GM18870 (cell line): ENCODE results near the gene EFCC1.
"Not testable (repeated sequence)": the region's sequence is repeated elsewhere in the genome, so short reads cannot be mapped to it uniquely, and the experiment has no call there.

ENCODE experiments used
- ATAC-seq: cut with Tn5 transposase; IDR thresholded peaks from one replicate; pipeline ENCODE4 v1.9.1; 2021; ENCODE audit warnings: moderate library complexity; ENCODE audit not compliant: unreplicated experiment

The EFCC1 gene

DNA sequence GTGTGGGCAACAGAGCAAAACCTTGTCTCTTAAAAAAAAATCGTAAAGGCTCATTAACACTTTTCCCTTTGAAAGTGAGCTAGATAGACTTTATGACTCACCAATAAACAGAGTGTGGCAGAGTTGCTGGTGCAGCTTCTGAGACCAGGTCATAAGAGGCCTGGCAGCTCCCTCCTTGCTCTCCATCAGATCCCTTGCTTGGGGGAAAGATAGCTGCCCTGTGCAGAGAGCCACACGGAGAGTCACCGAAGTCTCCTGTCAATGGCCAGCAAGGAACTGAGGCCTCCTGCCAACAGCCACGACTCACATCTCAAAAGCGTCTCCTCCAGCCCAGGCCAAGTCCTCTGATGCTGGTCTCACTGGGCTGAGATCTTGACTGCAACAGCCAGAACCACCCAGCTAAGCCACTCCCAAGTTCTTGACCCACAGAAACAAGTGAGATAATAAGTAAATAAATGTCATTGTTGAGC lies 50.8 kb downstream of the EFCC1 start:
- no peak for ATAC-seq

DNA sequence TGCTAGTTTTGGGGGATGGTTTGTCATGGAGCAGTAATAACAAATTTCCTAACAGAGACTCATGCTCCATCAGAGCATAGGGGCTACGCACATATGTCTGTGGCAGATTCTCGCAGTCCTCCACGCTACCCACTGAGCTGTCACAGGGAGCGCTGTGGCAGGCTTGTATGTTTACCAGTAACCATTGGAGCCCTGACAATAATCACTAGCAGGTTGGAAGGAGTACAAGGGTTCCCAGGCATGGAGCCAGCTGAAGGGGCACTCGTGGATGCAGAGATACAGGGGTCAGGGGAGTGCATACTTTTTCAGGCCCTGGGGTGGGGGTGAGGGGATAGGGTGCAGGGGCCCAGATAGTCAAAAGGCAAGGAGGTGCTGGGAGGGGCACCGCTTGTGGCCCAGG lies 51.6 kb downstream of the EFCC1 start:
- no peak for ATAC-seq

DNA sequence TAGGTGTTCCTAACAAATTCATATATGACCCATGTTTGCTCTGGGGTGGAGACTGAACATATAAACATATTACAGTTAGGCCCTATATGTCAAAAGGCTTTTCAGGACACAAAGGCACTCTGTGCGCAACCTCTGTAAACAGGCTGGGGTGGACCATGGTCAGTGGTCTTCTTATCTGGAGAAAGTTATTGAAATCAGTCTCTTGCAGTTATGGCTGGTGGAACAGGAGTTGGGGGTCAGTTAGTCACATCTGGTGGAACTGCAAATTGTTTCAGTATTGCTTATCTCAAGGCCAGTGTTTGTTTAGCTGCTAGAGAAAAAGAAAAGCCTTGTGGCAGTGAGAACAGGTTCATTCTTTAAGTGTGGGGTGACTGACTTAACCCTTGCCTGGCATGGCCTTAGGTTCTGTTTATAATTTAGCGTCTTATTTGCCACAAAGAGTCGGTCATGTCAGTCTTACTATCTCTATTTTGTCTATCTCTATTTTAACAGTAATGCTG lies 53.6 kb downstream of the EFCC1 start:
- no peak for ATAC-seq

DNA sequence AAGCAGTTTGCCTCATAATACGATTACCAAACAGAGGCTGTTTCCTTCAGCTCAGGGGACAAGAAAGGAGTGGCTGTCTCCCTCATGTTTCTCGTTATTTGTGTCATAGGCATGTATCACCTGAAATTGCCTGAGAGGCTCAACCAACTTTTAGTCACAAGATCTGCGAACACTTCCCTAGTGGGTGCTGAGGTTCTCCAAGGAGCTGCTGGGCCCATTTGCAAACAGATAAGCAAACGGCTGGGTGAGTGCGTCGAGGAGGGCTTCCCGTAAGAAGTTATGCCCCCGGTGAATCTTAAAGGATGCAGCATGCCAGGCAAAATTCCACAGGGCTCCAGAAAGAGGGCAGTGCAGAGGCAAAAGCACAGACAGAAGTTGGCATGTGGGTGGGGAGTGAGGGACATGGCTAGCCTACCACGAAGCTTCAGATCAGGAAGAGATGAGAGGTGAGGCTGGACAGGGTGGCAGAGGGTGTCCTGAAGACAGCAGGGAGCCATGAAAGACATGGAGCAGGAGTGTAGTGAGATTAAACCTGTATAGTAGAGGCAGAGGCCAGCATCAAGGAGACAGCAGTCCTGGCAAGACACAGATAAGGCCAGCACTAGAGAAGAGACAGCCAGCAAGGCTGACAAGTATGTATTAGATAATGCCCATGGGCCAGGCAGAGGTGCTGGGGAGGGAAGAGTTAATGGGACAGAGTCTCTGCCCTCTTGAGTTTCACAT lies 55.5 kb downstream of the EFCC1 start:
- no peak for ATAC-seq

DNA sequence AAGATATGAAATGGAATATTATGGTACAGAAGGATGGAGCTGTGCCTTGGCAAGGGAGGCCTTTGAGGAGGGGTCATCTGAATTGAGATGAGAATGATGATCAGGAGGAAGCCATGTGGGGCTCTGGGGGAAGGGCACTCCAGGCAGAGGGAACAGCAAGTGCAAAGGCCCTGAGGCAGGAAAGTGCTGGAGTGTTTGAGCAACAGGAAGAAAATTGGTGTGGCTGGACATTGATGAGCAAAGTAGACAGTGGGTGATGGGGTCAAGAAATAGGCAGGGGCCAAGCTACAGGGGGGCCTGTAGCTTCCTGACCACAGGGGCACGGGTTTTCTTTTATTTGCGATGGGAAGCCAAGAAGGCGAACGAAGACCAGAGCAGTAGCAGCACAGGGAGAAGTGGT lies 56.1 kb downstream of the EFCC1 start:
- no peak for ATAC-seq

DNA sequence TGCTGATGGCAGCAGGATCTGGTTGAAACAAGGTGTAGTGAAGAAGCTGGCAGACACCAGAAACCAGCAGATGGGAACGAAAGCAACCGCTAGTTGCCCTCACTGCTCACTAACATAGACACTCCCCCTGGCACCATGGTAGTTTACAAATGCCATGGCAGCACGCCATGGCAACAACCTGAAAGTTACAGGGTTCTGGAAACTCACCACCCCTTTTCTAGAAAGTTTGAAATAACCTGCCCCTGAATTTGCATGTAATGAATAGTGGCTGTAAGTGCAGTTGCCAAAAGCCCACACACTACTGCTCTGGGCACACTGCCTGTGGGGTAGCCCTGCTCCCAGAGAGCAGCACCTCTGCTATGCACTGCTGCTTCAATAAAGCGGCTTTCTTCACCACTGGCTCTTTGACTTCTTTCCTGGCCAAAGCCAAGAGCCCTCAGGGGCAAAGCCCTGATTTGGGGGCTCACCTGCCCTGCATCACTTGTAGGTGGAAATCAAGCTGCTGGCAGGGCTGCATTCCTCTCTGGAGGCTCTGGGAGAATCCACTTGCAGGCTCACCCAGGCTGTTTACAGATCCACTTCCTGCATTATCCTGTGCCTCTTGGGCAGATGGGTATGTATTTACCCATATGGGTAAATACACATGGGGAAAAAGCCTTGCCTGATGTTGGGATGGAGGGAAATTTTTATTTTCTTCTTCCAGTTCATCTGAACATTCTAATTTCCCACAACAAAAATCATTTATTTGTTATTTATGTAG lies 57.5 kb downstream of the EFCC1 start:
- ATAC-seq, result no peak

DNA sequence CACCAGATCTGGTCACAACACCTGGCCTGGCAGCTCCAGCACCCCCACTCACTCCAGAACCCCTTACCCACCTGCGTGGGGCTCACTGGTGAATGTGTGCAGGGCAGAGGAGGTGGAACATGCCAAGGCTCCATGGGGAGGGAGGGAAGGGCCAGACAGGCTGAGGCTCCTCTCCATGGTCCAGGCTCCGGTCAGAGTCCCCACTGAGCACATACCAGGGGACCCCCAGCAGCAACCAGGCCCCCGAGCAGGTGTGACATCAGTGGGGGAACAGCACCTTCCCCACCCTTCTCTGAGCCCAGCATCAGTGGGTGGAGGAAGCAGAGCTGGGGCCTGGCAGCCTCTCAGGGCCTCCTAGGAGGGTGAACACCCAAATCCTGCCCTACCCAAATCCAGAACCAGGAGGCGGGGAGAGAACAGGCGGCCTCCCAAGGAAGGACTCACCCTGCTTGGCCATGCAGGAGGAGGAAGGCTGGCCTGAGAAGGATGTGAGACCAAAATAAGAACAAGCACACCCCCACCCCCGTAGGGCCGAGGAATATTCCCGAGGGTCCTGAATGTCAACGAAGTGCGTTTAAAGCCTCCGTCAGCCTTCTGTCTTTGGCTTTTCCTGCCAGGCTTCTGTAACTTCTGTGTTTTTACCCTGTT lies 58.3 kb downstream of the EFCC1 start:
- ATAC-seq, result no peak

DNA sequence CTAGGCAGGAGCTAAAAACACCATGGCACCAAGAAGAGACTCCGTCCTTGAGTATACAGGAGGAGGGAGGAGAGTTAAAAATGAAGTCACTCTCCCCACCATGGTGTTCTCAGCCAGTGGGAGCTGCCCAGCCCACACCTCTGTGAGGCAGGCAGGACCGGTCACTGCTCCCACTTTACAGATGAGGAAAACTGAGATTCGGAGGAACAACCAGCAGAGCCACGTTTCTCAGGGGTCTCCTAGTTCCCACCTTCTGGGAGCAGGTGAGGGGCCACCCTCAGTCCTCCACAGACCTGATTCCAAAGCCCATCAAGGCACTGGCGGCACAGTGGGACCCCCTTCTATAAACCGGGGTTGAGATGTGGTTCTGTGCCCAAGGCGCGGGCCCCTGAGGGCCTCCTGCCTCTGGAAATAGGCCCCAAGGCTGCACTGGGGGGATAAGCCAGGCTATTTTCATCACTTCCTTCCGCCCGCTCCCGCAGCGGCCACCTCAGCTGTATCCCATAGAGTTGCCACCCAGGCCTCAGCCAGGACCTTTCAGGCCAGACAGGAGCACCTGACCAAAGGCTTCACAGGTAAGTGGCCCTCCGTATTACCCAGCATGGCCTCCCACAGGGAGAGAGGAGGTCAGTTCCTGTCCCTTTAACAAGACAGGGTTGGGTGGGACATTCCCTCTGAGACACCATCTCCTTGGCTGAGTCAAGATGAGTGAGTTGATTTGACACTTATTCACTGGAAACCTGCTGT lies 59.3 kb downstream of the EFCC1 start, which contains the start of gene GP9:
Gene GP9, plus strand, starts transcription at position 504 of the 747 bp plus-strand sequence. CDS start 961 bp downstream, outside the sequence.
- no peak for ATAC-seq

DNA sequence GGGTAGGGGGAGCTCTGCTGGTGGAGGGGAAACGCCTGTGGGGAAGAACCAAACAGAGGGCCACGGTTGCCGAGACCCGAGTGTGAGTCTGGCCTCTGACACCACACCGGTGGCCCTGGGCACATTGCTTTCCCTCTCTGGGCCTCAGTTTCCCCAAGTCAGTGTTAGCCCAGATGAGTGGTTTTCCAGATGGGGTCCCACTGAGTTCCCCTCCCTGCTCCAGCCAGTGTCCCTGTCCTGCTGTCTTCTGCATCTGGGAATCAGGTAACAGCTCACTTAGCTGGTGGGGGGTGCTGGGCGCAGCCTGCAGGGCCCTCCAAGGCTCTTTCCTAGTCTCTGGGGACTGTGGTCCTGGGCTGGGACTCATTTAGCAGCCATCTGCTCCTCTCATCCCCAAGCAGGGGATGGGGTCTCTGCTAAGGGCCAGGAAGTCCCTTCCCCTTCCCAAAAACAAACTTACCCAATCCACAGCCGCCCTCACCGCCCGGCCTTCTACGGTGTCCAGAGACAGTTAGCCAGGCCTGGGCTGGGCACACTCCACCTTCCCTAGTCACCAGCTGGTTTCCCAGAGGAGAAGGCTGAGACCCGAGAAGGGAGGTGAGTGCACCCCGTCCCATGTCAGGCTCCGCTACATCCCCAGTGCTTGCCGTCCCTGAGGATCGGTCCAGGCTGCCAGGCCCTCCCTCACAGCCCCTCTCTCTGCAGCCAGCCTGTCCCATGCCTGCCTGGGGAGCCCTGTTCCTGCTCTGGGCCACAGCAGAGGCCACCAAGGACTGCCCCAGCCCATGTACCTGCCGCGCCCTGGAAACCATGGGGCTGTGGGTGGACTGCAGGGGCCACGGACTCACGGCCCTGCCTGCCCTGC lies 60.2 kb downstream of the EFCC1 start:
- ATAC-seq, result no peak

DNA sequence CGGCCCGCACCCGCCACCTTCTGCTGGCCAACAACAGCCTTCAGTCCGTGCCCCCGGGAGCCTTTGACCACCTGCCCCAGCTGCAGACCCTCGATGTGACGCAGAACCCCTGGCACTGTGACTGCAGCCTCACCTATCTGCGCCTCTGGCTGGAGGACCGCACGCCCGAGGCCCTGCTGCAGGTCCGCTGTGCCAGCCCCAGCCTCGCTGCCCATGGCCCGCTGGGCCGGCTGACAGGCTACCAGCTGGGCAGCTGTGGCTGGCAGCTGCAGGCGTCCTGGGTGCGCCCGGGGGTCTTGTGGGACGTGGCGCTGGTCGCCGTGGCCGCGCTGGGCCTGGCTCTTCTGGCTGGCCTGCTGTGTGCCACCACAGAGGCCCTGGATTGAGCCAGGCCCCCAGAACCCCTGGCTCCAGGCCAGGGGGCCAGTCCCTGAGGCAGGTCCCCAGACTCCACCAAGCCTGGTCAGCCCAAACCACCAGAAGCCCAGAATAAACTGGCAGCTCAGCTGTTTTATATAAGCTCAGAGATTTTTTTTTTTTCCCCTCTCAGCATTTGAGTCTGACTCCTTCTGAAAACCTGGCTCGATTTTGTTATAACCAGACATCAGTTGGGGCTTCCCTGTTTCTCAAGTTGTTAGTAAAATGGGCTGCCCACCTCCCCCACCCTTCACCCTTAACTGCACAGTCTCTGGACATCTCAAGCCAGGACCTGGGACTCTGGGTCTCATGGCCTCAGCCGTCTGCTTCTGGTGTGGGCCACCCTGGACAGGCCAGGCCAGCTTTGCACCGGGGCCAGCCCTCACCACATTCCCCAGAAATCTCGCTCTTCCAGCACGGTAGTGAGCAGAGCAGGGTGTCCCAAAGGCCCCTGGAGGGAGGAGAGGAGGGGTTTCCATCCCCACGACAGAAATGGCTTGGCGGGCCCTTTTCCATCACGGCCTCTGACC lies 61.1 kb downstream of the EFCC1 start:
- no peak for ATAC-seq

DNA sequence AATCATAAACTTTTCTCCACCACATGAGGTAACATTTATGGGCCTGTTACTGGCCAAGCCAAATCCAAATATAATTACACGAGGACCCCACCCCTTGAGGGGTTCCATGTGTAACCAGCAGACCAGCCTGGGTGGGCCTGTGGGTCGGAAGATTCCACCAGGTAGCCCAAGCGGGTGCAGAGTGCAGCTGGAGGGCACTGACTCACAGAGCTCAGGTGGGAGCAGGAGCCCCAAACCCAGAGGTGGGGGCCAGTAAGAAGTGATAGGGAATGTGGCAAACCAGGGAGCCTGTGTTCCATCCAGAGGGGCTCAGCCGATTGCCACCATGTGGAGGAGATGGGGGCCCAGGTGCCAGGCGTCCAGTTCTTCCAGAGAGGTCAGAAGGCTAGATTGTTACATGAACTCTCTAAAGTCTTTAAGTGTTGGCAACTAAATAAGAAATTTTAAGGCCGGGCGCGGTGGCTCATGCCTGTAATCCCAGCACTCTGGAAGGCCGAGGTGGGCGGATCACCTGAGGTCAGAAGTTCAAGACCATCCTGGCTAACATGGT lies 62.1 kb downstream of the EFCC1 start:
- ATAC-seq, result no peak

DNA sequence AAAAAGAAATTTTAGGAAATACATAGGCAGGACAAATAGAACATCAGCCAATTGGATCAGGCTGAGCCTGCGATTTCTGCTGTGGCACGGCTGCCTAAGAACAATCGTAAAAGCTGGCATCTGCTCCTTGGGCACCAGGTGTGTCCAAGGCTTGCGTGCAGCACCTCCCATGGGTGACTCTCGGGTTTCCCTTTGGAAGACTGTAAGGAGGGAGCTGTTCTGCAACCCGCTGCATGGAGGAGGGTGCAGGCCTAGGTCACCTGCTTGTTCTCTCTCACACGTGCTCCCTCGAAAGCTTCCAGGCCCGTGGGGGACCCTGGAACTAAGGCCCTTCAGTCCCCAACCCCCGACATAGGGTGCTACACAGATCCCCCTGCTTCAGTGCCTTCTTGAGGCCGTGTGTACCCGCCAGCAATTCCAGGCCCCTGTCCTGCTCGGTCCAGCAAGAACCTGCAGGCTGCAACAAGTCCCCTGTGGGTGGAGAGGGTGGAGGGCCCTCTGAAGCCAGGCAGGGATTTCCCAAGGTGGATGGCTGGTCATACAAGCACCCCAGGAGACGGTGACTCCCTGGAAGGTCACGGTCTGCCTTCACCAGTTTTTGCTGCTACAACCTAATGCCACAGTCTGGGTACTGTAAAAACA lies 62.9 kb downstream of the EFCC1 start:
- ATAC-seq, result no peak

DNA sequence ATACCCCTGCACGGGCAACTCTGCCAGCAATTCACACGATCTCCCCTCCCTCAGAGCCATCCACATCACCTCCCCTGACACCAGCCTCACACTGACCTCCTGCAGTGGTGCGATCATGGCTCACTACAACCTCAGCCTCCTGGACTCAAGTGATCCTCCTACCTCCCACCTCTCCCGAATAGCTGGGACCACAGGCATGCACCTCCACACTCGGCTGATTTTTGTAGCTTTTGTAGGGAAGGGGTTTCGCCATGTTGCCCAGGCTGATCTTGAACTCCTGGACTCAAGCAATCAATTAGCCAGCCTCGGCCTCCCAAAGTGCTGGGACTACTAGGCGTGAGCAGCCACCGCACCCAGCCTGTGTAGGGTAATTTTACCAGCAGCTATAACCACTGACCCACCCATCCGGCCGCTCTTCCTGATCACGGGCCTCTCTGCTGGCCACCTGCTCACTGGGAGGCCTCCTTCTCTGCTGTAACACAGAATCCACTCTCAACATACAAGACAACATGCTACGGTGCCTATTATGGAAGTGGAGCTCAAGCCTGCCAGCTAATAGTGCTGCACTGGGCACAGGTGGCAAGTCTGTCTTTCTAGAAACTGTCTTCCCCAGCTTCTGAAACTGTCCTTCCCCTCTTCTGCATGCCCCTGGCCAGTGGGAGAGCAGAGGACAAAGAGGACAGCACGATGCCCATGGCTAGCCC lies 64.1 kb downstream of the EFCC1 start:
- no peak for ATAC-seq

DNA sequence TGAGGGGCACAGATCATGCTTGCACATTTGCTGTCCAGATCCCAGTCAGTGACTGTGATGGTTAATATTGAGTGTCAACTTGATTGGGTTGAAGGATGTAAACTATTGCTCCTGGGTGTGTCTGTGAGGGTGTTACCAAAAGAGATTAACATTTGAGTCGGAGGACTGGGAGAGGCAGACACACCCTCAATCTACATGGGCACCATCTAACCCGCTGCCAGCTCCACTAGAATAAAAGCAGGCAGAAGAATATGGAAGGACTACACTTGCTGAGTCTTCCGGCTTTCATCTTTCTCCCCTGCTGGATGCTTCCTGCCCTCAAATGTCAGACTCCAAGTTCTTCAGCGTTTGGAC lies 64.6 kb downstream of the EFCC1 start:
- ATAC-seq, result no peak

DNA sequence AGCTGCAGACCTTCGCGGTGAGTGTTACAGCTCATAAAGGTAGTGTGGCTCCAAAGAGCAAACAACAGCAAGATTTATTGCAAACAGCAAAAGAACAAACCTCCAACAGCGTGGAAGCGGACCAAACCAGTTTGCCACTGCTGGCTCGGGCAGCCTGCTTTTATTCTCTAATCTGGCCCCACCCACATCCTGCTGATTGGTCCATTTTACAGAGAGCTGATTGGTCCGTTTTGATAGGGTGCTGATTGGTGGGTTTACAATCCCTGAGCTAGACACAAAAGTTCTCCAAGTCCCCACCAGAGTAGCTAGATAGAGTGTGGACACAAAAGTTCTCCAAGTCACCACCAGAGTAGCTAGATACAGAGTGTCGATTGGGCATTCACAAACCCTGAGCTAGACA lies 66.6 kb downstream of the EFCC1 start:
- not testable (repeated sequence) for ATAC-seq

DNA sequence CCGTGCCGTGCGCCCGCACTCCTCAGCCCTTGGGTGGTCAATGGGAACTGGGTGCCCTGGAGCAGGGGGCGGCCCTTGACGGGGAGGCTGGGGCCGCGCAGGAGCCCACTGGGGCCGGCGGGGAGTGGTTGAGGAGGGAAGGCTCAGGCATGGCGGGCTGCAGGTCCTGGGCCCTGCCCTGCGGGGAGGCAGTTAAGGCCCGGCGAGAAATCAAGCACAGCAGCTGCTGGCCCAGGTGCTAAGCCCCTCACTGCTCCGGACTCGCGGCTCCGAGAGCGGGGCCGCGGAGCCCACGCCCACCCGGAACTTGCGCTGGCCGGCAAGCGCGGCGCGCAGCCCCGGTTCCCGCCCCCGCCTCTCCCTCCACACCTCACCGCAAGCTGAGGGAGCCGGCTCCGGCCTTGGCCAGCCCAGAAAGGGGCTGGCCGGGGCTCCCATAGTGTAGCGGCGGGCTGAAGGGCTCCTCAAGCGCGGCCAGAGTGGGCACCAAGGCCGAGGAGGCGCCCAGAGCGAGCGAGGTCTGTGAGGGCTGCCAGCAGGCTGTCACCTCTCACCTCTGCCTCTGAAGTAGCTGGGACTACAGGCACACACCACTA lies 67.3 kb downstream of the EFCC1 start:
- no peak for ATAC-seq
